C4-2B (cell line): Measurements from ENCODE around the gene ARMC7.

ENCODE experiments used
- CTCF ChIP-seq: fragments of 450-650 bp; conservative IDR thresholded peaks from 2 replicates; pipeline ENCODE4 v1.5.1; 2017; ENCODE audit warnings: mild to moderate bottlenecking
- ZFX ChIP-seq: fragments of 450-650 bp; IDR thresholded peaks from 2 replicates; pipeline ENCODE4 v1.6.1; 2017

- TF ChIP-seq CTCF, result no peak
- TF ChIP-seq ZFX, result no peak
Observed at GRCh38 chr17:75152523-75152921, 42.8 kb downstream of the ARMC7 start.
